CD4-positive, CD25-positive, alpha-beta regulatory T cell (primary cell): Measurements from ENCODE around the gene COL21A1. TPM values are rescaled to one million over a fixed set of nuclear protein-coding genes. Genes with fewer than 3 reads are reported as not detected.
A peak's percentile ranks its signal among the peaks of the same experiment; 100 is the strongest.

Experiments used
- ATAC-seq, 2 donors: fragments of 150-1000 bp; cut with Tn5 transposase; one replicate each; pipeline ENCODE4 v1.10.0; 2021; ENCODE audit warnings: low read depth in 2 of 2, moderate number of reproducible peaks in 2 of 2, moderate library complexity in 1 of 2
- DNase-seq, 3 donors: peaks; one replicate each; pipeline versions ENCODE4 v3.0.0 to v3.0.0-alpha.2; 2012 to 2022; ENCODE audit warnings: mixed read lengths in 1 of 3
- H3K27ac ChIP-seq: one replicate; pipeline ENCODE4 v1.7.0; 2013; ENCODE audit warnings: mild to moderate bottlenecking, low read length; ENCODE audit not compliant: insufficient read depth, poor library complexity, severe bottlenecking
- H3K27me3 ChIP-seq: one replicate; pipeline ENCODE4 v1.7.0; 2013; ENCODE audit warnings: low read length; ENCODE audit not compliant: control insufficient read depth, insufficient read depth
- H3K36me3 ChIP-seq: one replicate; pipeline ENCODE4 v1.7.0; 2013; ENCODE audit warnings: mild to moderate bottlenecking, low read length, moderate library complexity; ENCODE audit not compliant: control insufficient read depth, insufficient read depth
- H3K4me1 ChIP-seq: 2 replicates; pipeline ENCODE4 v1.7.0; 2013; ENCODE audit warnings: mild to moderate bottlenecking, low read length; ENCODE audit not compliant: insufficient read depth, control insufficient read depth, poor library complexity, severe bottlenecking
- H3K4me3 ChIP-seq: one replicate; pipeline ENCODE4 v1.7.0; 2013; ENCODE audit warnings: low read depth, mild to moderate bottlenecking, low read length, moderate library complexity
- H3K9me3 ChIP-seq, 2 experiments: 1 replicate in 1 of 2; 2 replicates in 1 of 2; pipeline ENCODE4 v1.7.0; 2013; ENCODE audit warnings: low read length in 2 of 2, mild to moderate bottlenecking in 1 of 2, moderate library complexity in 1 of 2; ENCODE audit not compliant: control insufficient read depth in 2 of 2
- H3K27ac Mint-ChIP-seq, 3 donors: one replicate each; pipeline ENCODE4 v1.8.0; 2020 to 2022; ENCODE audit warnings: mild to moderate bottlenecking in 3 of 3, mixed read lengths in 3 of 3, moderate library complexity in 2 of 3
- H3K27me3 Mint-ChIP-seq: one replicate; pipeline ENCODE4 v1.8.0; 2022; ENCODE audit warnings: mild to moderate bottlenecking, mixed read lengths
- H3K36me3 Mint-ChIP-seq: one replicate; pipeline ENCODE4 v1.8.0; 2020; ENCODE audit warnings: mixed read lengths
- H3K4me1 Mint-ChIP-seq, 4 donors: one replicate each; pipeline ENCODE4 v1.8.0; 2020 to 2022; ENCODE audit warnings: mixed read lengths in 4 of 4, mild to moderate bottlenecking in 1 of 4
- H3K4me3 Mint-ChIP-seq, 4 donors: one replicate each; pipeline ENCODE4 v1.8.0; 2020 to 2022; ENCODE audit warnings: mild to moderate bottlenecking in 4 of 4, mixed read lengths in 4 of 4, moderate library complexity in 3 of 4
- H3K9me3 Mint-ChIP-seq, 7 donors: one replicate each; pipeline ENCODE4 v1.8.0; 2020 to 2022; ENCODE audit warnings: mixed read lengths in 7 of 7, mild to moderate bottlenecking in 3 of 7, moderate library complexity in 2 of 7
- polyA plus RNA-seq, 4 donors: library from polyadenylated mRNA; unstranded; fragments of 300-500 nt; fragmentation: Illumina TruSeq; gene quantifications; one replicate each; pipeline ENCODE4 v1.2.3, GENCODE V29; 2021
- total RNA-seq: library from RNA; stranded (reverse); gene quantifications from one replicate; pipeline ENCODE4 v1.2.3, GENCODE V29; 2022

COL21A1 gene
- total and polyA plus RNA-seq, 5 donors from 2014 or later = not detected

DNA sequence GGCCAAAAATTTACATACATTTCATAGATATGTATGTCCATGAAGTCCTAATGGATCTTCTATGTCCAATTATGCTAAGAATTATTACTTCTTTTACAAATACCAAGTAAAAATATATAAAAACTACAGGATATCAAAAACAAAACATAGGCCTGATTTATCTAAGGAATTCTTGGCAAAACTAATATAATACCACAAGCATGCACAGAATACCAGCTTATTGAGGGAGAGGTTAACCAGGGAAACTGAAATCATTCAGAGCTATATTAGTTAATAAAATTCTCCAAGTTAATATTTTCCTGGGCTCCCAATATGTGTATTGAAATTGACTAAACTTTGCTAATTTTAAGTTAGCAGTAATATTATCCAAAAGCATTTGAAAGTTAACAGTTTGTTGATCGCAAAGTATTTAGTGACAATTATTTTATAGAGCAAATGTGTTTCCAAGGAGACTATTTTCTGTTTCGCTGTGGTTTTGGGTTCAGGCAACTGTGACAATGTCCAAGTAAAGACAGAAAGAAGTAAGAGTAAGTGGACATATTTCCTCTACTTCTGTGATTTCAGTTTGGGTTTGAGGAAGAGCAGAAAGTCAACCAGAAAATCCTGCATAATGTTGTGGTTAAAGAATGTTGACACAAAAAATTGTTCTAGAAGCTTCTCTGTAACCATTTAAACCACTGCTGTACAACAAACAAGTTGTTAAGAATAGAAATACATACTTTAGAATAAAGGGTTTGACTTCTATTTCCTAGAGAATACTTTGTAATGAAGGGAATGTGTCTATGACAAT, 167.4 kb downstream of the COL21A1 start:
- H3K4me3 Mint-ChIP-seq = no peak overlapping the region
- no peaks in the 10 kb centered on the region for H3K36me3 Mint-ChIP-seq
- Histone ChIP-seq H3K27me3 (no peaks in the 10 kb centered on the region), H3K36me3 (no peaks in the 10 kb centered on the region), H3K9me3 (no peaks in the 10 kb centered on the region), H3K27ac (no peak overlapping the region), H3K4me3 (no peak overlapping the region), H3K4me1 (no peaks in the 10 kb centered on the region)
- ATAC-seq = no peak
- H3K4me1 Mint-ChIP-seq = no peaks in the 10 kb centered on the region
- no peak for DNase-seq
- H3K9me3 Mint-ChIP-seq = peaks cover 0 to 14% (median 0%) of the 10 kb centered on the region in 7 donors
- no peaks in the 10 kb centered on the region for H3K27me3 Mint-ChIP-seq
- H3K27ac Mint-ChIP-seq = no peak overlapping the region

DNA sequence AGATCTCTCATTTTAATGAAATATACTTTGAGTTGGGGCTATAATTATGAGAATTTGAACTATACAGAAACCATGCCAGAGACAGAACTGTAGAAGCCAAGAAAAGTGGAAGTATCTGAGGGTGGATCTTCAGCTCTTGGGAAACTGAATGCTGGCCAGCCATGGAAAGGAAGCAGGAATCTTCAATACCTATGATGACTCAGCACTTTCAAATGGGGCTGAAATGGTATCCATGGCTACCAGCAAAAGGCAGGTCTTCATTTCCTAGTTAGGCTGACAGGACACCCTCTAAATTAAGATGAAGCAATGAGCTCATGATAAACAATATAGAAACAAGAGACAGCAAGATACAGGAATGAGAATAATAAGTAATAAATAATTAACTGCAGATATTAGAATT, 171.3 kb downstream of the COL21A1 start:
- Histone ChIP-seq H3K4me3 (no peak overlapping the region), H3K4me1 (no peaks in the 10 kb centered on the region), H3K27me3 (no peaks in the 10 kb centered on the region), H3K36me3 (no peaks in the 10 kb centered on the region), H3K9me3 (no peaks in the 10 kb centered on the region), H3K27ac (no peak overlapping the region)
- Mint-ChIP-seq H3K4me3 (no peak overlapping the region), H3K27me3 (no peaks in the 10 kb centered on the region), H3K27ac (no peak overlapping the region), H3K9me3 (peaks cover 0 to 19% (median 1%) of the 10 kb centered on the region in 7 donors), H3K36me3 (no peaks in the 10 kb centered on the region), H3K4me1 (no peaks in the 10 kb centered on the region)
- no peak for ATAC-seq
- no peak for DNase-seq

DNA sequence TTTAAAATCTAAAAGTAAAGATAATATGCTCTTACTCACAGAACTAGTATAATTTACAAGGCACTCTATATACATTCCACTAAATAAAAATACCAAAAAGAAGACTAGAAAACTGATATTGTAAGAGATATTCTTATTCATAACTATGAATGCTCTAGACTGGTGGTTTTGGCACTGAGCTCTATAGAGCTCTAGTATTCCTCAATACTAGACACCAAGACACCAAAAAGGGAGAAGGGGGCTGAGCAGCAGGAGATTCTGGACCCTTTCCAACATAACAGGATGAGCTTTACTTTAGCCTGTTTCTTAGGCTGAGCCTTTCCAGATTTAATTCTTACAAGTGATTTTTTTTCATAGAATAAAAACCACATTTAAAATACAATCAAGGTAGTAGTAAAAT, 173.6 kb downstream of the COL21A1 start:
- H3K9me3 Mint-ChIP-seq = peaks cover 0 to 15% (median 1%) of the 10 kb centered on the region in 7 donors
- Histone ChIP-seq H3K36me3 (no peaks in the 10 kb centered on the region), H3K9me3 (no peaks in the 10 kb centered on the region), H3K4me3 (no peak overlapping the region), H3K4me1 (no peaks in the 10 kb centered on the region), H3K27me3 (no peaks in the 10 kb centered on the region), H3K27ac (no peak overlapping the region)
- no peaks in the 10 kb centered on the region for H3K4me1 Mint-ChIP-seq
- no peak for DNase-seq
- no peak for ATAC-seq
- no peak overlapping the region for H3K27ac Mint-ChIP-seq
- H3K36me3 Mint-ChIP-seq = no peaks in the 10 kb centered on the region
- H3K4me3 Mint-ChIP-seq = no peak overlapping the region
- H3K27me3 Mint-ChIP-seq = no peaks in the 10 kb centered on the region

DNA sequence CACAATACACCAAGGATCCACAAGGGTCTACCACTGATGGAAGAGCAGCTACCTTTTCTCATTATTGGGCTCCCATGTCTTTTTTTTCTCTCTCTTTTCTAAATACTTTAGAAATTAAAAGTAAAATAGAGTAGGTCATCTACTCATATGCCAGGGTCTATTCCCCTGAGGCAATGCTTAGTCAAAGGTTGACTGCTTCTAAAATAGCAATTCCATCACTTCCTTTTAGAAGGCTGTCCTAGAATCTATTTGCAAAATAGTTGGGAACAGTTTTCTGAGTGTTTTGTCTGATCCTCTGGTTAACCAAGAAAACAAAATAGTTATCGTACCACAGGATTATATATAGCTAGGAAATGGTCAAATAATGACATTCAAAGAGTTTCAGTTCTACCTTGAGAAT, 174.1 kb downstream of the COL21A1 start:
- Mint-ChIP-seq H3K27ac (no peak overlapping the region), H3K27me3 (no peaks in the 10 kb centered on the region), H3K9me3 (peaks cover 0 to 15% (median 1%) of the 10 kb centered on the region in 7 donors), H3K4me3 (no peak overlapping the region), H3K36me3 (no peaks in the 10 kb centered on the region), H3K4me1 (no peaks in the 10 kb centered on the region)
- H3K27me3 ChIP-seq = no peaks in the 10 kb centered on the region
- no peaks in the 10 kb centered on the region for H3K36me3 ChIP-seq
- ATAC-seq = no peak
- DNase-seq = no peak
- H3K4me3 ChIP-seq = no peak overlapping the region
- H3K4me1 ChIP-seq = no peaks in the 10 kb centered on the region
- H3K27ac ChIP-seq = no peak overlapping the region
- no peaks in the 10 kb centered on the region for H3K9me3 ChIP-seq

DNA sequence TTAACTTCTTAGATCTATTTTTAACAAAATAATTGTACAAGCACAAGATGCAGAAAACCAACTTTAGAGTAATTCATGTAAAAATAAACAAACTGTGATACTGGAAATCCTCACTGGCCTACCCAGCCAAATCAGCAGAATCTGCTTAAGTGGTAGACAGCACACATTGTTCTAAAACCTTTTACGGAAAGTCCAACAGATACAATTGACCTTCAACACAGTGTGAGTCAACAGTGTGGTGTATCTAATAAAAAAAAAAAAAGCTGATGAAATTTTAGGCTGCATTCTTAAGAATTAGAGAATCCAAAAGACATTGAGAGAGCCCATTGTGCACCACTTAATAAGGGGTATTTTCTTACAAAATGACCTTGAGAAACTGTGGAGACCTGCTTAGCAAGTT, 174.5 kb downstream of the COL21A1 start:
- Mint-ChIP-seq H3K4me3 (no peak overlapping the region), H3K9me3 (peaks cover 0 to 12% (median 1%) of the 10 kb centered on the region in 7 donors)

DNA sequence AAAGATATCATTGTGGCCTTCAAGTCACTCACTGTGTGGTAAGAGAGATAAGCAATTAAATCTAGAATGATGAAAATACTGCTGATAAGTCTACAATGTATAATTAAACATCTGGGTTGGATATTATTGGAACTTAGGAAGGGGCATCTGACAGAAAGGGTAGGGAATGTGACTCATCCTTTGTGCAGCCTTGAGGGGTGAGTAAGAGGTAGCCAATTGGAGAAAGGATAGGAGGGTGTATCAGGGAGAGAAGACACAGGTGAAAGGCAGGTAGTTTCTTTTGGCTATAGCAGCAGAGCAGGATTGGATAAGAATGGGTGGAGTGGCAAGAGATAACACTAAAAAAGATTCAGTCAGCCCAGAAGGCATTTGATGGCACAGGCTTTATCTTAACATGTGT, 182.0 kb downstream of the COL21A1 start:
- no peaks in the 10 kb centered on the region for H3K4me1 ChIP-seq

More for the DNA sequence above, 174.5 kb downstream of the COL21A1 start:
- H3K36me3 ChIP-seq = no peaks in the 10 kb centered on the region
- no peaks in the 10 kb centered on the region for H3K4me1 ChIP-seq
- H3K27me3 ChIP-seq = no peaks in the 10 kb centered on the region
- H3K27me3 Mint-ChIP-seq = no peaks in the 10 kb centered on the region
- H3K4me1 Mint-ChIP-seq = no peaks in the 10 kb centered on the region
- ATAC-seq (no peak), DNase-seq (no peak)
- no peak overlapping the region for H3K4me3 ChIP-seq
- no peak overlapping the region for H3K27ac Mint-ChIP-seq
- no peaks in the 10 kb centered on the region for H3K36me3 Mint-ChIP-seq
- H3K9me3 ChIP-seq = no peaks in the 10 kb centered on the region
- no peak overlapping the region for H3K27ac ChIP-seq

DNA sequence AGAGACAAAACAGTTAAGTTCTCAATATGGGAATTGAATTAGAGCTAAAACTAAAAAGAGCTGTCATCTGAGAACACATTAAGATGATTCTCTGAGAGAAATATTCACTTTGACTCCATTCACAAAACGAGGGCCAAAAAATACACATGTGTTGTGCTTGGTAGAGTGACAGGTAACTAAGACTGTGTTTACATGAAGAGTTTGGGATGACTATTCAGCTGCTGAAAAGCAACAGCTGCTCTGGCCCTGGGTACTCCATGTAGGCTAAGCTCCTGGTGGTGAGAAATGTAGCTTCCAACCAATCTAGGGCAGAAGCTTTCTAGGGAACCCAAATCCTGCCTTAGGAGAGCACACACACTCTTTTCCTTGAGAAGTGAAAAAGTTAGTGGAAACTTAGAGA, 184.5 kb downstream of the COL21A1 start:
- no peak overlapping the region for H3K27ac Mint-ChIP-seq
- peaks cover 0 to 7% (median 2%) of the 10 kb centered on the region in 7 donors for H3K9me3 Mint-ChIP-seq
- H3K36me3 Mint-ChIP-seq = no peaks in the 10 kb centered on the region
- ATAC-seq (no peak), DNase-seq (no peak)
- no peaks in the 10 kb centered on the region for H3K27me3 Mint-ChIP-seq
- no peaks in the 10 kb centered on the region for H3K9me3 ChIP-seq
- no peak overlapping the region for H3K27ac ChIP-seq
- no peaks in the 10 kb centered on the region for H3K27me3 ChIP-seq
- peak overlapping the region in 1 of 4 donors; percentile 22 for H3K4me3 Mint-ChIP-seq
- no peaks in the 10 kb centered on the region for H3K4me1 ChIP-seq
- H3K36me3 ChIP-seq = no peaks in the 10 kb centered on the region
- no peaks in the 10 kb centered on the region for H3K4me1 Mint-ChIP-seq
- no peak overlapping the region for H3K4me3 ChIP-seq

More for the DNA sequence above, 182.0 kb downstream of the COL21A1 start:
- H3K27me3 Mint-ChIP-seq = no peaks in the 10 kb centered on the region
- H3K27ac ChIP-seq = no peak overlapping the region
- H3K4me1 Mint-ChIP-seq = no peaks in the 10 kb centered on the region
- no peaks in the 10 kb centered on the region for H3K9me3 ChIP-seq
- H3K4me3 Mint-ChIP-seq = no peak overlapping the region
- ATAC-seq (no peak), DNase-seq (no peak)
- H3K27ac Mint-ChIP-seq = no peak overlapping the region
- H3K27me3 ChIP-seq = no peaks in the 10 kb centered on the region
- H3K4me3 ChIP-seq = no peak overlapping the region
- peaks cover 0 to 8% (median 2%) of the 10 kb centered on the region in 7 donors for H3K9me3 Mint-ChIP-seq
- no peaks in the 10 kb centered on the region for H3K36me3 ChIP-seq
- no peaks in the 10 kb centered on the region for H3K36me3 Mint-ChIP-seq

DNA sequence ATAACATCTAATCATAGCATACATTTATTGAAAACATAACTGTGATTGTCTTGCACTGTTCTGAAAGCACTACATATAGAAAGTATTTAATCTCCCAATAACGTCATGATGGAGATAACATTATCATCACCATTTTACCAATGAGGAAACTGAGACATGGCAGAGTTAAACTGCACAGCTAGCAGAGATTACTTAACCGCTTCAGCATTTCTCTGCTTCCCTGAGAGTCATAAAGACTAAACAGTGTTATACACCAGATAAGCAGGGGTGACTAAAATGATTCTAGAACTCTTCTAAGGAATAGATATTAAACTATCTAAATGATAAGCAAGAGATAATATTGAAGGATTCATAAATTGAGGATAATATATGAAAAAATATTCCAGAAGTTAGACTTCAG, 188.7 kb downstream of the COL21A1 start:
- H3K27ac ChIP-seq = no peak overlapping the region
- H3K27ac Mint-ChIP-seq = no peak overlapping the region
- no peaks in the 10 kb centered on the region for H3K27me3 ChIP-seq
- no peak overlapping the region for H3K4me3 Mint-ChIP-seq
- no peak for ATAC-seq
- no peaks in the 10 kb centered on the region for H3K4me1 ChIP-seq
- no peaks in the 10 kb centered on the region for H3K36me3 ChIP-seq
- no peak overlapping the region for H3K4me3 ChIP-seq
- no peak for DNase-seq
- no peaks in the 10 kb centered on the region for H3K36me3 Mint-ChIP-seq
- H3K4me1 Mint-ChIP-seq = no peaks in the 10 kb centered on the region
- no peaks in the 10 kb centered on the region for H3K9me3 ChIP-seq
- H3K9me3 Mint-ChIP-seq = peaks cover 0 to 2% (median 0%) of the 10 kb centered on the region in 7 donors
- H3K27me3 Mint-ChIP-seq = no peaks in the 10 kb centered on the region
